Epithelial cell of proximal tubule (primary cell): ENCODE results near the gene PPP1R13B. TPM values are rescaled to one million over a fixed set of nuclear protein-coding genes. Genes with fewer than 3 reads are reported as not detected.

Source experiments
- DNase-seq: peaks from one replicate; pipeline ENCODE4 v3.0.0-alpha.2; 2011; ENCODE audit warnings: low read depth
- H3K4me3 ChIP-seq: 2 replicates; pipeline ENCODE4 v1.5.1; 2011; ENCODE audit warnings: low read depth, mild to moderate bottlenecking, low read length
- total RNA-seq: library from RNA; depleted of rRNA; stranded (reverse); fragments of >200 nt; gene quantifications from 2 replicates; pipeline ENCODE4 v1.2.3, GENCODE V29; 2015
- TF ChIP-seq, protein P1 (sequence below): conservative IDR thresholded peaks from 2 replicates; pipeline ENCODE4 v1.5.1; 2012; ENCODE audit warnings: low read depth, mild to moderate bottlenecking, low read length

PPP1R13B gene
- total RNA-seq, 1 donor from 2014 or later: 11.1 TPM

DNA sequence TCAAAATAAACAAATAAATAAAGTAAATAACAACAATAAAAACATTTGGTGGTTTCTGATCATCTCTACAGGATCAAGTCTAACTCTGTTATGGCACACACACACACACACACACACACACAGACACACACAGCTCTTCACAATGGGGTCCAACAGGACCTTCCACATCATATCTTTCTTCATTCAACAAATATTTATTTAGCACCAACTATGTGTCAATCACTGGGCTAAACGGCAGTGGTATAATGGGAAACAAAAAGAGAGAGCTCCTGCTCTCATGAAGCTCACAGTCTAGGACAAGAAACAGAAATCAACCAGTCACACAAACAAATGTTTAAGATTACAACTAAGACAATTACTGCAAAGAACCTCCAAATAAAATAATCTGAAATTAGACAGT lies 9.3 kb downstream of the PPP1R13B start:
- TF ChIP-seq, protein P1, sequence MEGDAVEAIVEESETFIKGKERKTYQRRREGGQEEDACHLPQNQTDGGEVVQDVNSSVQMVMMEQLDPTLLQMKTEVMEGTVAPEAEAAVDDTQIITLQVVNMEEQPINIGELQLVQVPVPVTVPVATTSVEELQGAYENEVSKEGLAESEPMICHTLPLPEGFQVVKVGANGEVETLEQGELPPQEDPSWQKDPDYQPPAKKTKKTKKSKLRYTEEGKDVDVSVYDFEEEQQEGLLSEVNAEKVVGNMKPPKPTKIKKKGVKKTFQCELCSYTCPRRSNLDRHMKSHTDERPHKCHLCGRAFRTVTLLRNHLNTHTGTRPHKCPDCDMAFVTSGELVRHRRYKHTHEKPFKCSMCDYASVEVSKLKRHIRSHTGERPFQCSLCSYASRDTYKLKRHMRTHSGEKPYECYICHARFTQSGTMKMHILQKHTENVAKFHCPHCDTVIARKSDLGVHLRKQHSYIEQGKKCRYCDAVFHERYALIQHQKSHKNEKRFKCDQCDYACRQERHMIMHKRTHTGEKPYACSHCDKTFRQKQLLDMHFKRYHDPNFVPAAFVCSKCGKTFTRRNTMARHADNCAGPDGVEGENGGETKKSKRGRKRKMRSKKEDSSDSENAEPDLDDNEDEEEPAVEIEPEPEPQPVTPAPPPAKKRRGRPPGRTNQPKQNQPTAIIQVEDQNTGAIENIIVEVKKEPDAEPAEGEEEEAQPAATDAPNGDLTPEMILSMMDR: no peak
- no peak for DNase-seq
- no peak overlapping the region for H3K4me3 ChIP-seq

DNA sequence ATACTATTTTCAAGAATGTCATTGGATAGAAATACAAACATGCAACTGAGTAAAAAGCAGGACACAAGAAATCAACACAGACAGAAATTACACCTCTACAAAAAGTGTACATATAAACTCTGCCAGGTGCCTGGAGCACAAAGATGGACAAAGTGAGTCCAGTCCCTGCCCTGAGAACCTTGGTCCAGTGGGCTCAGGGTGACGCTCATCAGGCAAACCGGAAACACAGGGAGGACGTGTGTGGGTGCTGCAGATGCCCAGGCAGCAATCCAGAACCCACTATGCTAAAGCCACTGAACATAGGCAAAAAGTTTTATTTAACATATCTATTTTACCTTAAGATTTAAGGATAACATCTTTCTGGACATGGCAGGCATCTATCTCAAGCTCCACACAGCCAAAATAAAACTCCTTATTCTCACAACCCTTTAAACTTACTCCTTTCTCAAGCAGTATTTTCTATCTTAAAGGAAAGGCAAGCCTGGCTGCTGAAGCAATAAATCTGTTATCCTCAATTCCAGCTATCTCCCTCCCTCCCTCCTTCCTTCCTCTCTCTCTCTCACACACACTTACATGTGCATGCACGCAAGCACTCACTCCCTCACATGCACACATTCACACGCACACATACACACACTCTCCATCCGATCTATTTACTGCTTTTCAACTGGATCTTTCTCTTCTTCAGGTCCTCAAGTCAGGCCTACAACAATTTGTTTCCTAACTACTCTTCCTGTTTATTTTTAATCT lies 10.2 kb downstream of the PPP1R13B start:
- no peak for DNase-seq
- no peak overlapping the region for H3K4me3 ChIP-seq
- TF ChIP-seq, protein P1: no peak

DNA sequence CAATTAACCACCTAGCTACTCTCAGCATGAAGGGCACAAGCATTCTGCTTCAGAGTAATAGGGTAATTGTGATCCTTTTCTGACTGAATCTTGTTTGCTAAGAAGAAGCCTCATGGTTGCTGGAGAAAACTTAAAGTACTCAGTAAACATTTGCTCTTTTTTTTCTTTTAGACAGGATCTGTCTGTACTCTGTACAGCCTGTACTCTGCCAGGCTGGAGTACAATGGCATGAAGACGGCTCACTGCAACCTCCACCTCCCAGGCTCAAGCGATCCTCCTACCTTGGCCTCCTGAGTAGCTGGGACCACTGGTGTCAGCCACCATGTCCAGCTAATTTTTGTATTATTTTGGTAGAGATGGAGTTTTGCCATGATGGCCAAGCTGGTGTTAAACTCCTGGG lies 12.4 kb downstream of the PPP1R13B start:
- TF ChIP-seq, protein P1: no peak
- no peak overlapping the region for H3K4me3 ChIP-seq
- DNase-seq: no peak

DNA sequence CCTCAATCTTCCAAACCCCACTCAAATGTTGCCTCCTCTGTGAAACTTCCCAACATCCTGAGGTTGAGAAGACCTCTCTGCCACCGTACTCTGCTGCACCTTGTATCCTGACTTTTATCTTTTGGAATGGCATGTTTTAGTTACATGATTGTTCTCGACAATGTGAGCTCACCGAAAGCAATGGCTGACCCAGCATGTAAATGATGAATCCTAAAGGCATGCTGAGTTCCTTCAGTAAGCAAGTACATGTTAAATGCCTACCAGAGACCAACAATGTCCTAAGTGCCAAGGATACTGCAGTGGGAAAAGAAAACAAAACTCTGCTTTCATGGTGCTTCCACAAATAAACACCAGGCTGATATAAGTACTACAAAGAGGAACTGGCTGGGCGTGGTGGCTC lies 13.7 kb downstream of the PPP1R13B start:
- TF ChIP-seq, protein P1: no peak
- no peak for DNase-seq
- H3K4me3 ChIP-seq: no peak overlapping the region

DNA sequence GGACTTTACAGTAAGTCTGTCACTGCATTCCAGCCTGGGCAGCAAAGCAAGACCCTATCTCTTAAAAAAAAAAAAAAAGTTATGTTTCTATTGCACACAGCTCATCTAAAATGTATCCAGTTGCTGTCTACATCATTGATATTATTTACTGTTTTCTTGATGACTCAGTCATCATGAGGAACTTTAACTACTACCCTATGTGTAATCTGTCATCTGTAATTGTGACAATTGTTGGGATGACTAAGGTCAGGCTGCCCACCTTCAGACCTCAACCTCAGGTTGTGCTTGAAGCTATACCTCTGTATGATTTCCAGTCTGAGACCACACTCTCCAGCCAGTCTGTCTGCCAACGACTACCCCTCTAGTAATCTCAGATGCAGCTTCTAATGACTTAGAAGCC lies 15.3 kb downstream of the PPP1R13B start:
- TF ChIP-seq, protein P1: no peak
- no peak overlapping the region for H3K4me3 ChIP-seq
- DNase-seq: no peak

DNA sequence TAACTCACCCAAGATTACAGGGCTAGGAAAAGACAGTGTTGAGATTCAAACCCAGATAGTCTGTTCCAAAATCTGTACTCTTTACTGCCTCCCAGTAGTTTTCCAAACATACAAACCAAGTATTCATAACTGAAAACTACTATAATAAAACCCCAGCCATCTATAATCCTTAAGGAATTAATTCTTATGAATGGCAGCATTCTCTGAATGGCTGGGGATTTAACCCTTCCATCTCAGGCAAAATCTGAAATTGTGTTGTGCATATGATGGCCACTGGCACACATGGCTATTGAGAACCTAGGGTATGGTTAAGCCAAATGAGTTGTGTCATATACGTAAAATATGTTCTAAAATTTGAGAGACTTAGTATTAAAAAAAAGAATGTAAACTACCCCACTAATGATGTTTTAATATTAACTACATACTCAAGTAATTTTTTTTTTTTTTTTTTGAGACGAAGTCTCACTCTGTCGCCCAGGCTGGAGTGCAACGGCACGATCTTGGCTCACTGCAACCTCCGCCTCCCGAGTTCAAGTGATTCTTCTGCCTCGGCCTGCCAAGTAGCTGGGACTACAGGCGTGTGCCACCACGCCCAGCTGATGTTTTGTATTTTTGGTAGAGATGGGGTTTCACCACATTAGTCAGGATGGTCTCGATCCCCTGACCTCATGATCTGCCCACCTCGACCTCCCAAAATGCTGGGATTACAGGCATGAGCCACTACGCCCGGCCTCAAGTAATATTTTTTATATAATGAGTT lies 16.7 kb downstream of the PPP1R13B start:
- TF ChIP-seq, protein P1: no peak
- DNase-seq: no peak
- no peak overlapping the region for H3K4me3 ChIP-seq
